Renal cortex interstitium (tissue), 15 donors: ENCODE data around the gene PTGS1. TPM values are rescaled to one million over a fixed set of nuclear protein-coding genes. Genes with fewer than 3 reads are reported as not detected.
A peak's percentile ranks its signal among the peaks of the same experiment; 100 is the strongest.
"Not testable (repeated sequence)": the region's sequence is repeated elsewhere in the genome, so short reads cannot be mapped to it uniquely, and the experiment has no call there.

Experiments
- DNase-seq, 11 donors: peaks; one replicate each; pipeline ENCODE4 v3.0.0-alpha.2; 2013; ENCODE audit warnings: low read depth in 9 of 11, low spot score in 4 of 11; ENCODE audit errors: extremely low read depth in 1 of 11
- long read RNA-seq, 16 experiments: transcript quantifications; one replicate each; lab custom pipeline, GENCODE V29; 2026
- polyA plus RNA-seq, 3 donors: library from polyadenylated mRNA; unstranded; fragments of 120-200 nt; gene quantifications; one replicate each; pipeline ENCODE4 v1.2.1, GENCODE V29; 2013; ENCODE audit not compliant: insufficient read length in 3 of 3

Gene PTGS1
- polyA plus RNA-seq = 1 to 10 TPM; 3.3 to 7.1 (median 4.4) TPM
- long read RNA-seq, donor 1 = 0 reads
- long read RNA-seq, donor 2 = 0 reads
- long read RNA-seq, donor 3, full-length matches to known transcripts = 1 of 1 reads
- long read RNA-seq, donor 3, partial matches to known transcripts = 0 of 1 reads
- long read RNA-seq, donor 3, other reads (novel, unspliced or antisense) = 0 of 1 reads
- long read RNA-seq, donor 4 = 0 reads
- long read RNA-seq, donor 5 = 0 reads
- long read RNA-seq, donor 6 = 0 reads
- long read RNA-seq, donor 7 = 0 reads
- long read RNA-seq, donor 8 = 0 reads
- long read RNA-seq, donor 9, full-length matches to known transcripts = 1 of 1 reads
- long read RNA-seq, donor 9, partial matches to known transcripts = 0 of 1 reads
- long read RNA-seq, donor 9, other reads (novel, unspliced or antisense) = 0 of 1 reads
- long read RNA-seq, donor 10 = 0 reads
- long read RNA-seq, donor 11 = 0 reads
- long read RNA-seq, donor 12, full-length matches to known transcripts = 2 of 2 reads
- long read RNA-seq, donor 12, partial matches to known transcripts = 0 of 2 reads
- long read RNA-seq, donor 12, other reads (novel, unspliced or antisense) = 0 of 2 reads
- long read RNA-seq, donor 13 = 0 reads
- long read RNA-seq, donor 14, full-length matches to known transcripts = 3 of 3 reads
- long read RNA-seq, donor 14, partial matches to known transcripts = 0 of 3 reads
- long read RNA-seq, donor 14, other reads (novel, unspliced or antisense) = 0 of 3 reads
- long read RNA-seq, donor 15 = 0 reads
- long read RNA-seq, donor 16, full-length matches to known transcripts = 3 of 3 reads
- long read RNA-seq, donor 16, partial matches to known transcripts = 0 of 3 reads
- long read RNA-seq, donor 16, other reads (novel, unspliced or antisense) = 0 of 3 reads

GRCh38 chr9:122370869-122371755 is at the start of gene PTGS1:
PTGS1 (plus strand) TSS chr9:122371024; CDS start chr9:122371085, 61 bp downstream.
- peak in 2 of 11 donors; percentile 12 to 39 for DNase-seq

GRCh38 chr9:122322553-122322952 is 48.3 kb upstream of the PTGS1 start:
- no peak for DNase-seq

GRCh38 chr9:122324665-122325064 is 46.2 kb upstream of the PTGS1 start:
- not testable (repeated sequence) for DNase-seq

GRCh38 chr9:122325124-122325523 is 45.7 kb upstream of the PTGS1 start:
- peak in 1 of 11 donors; percentile 15 for DNase-seq

GRCh38 chr9:122327175-122327574 is 43.6 kb upstream of the PTGS1 start:
- DNase-seq = no peak

GRCh38 chr9:122329597-122329996 is 41.2 kb upstream of the PTGS1 start:
- DNase-seq = no peak

GRCh38 chr9:122330466-122330865 is 40.4 kb upstream of the PTGS1 start:
- not testable (repeated sequence) for DNase-seq

- DNase-seq = no peak
Measured at GRCh38 chr9:122331523-122331927, 39.3 kb upstream of the PTGS1 start.

GRCh38 chr9:122332083-122332482 is 38.7 kb upstream of the PTGS1 start:
- DNase-seq = no peak

GRCh38 chr9:122332644-122333043 is 38.2 kb upstream of the PTGS1 start:
- DNase-seq = no peak

- no peak for DNase-seq
Measured at GRCh38 chr9:122333169-122333808, 37.5 kb upstream of the PTGS1 start.

GRCh38 chr9:122334916-122335315 is 35.9 kb upstream of the PTGS1 start:
- no peak for DNase-seq

GRCh38 chr9:122336189-122336588 is 34.6 kb upstream of the PTGS1 start:
- no peak for DNase-seq

GRCh38 chr9:122336866-122337555 is 33.8 kb upstream of the PTGS1 start:
- no peak for DNase-seq

GRCh38 chr9:122337556-122337929 is 33.3 kb upstream of the PTGS1 start:
- DNase-seq = no peak

- no peak for DNase-seq
Measured at GRCh38 chr9:122338536-122338935, 32.3 kb upstream of the PTGS1 start.

GRCh38 chr9:122338994-122339393 is 31.8 kb upstream of the PTGS1 start:
- DNase-seq = no peak

GRCh38 chr9:122339579-122339978 is 31.2 kb upstream of the PTGS1 start:
- no peak for DNase-seq
